Measurements from ENCODE around the gene SHISA4.
"Not testable (repeated sequence)": the region's sequence is repeated elsewhere in the genome, so short reads cannot be mapped to it uniquely, and the experiment has no call there.

The SHISA4 gene

GRCh38 chr1:201888282-201889089, at the start of gene SHISA4:
SHISA4 (plus strand) TSS chr1:201888898; CDS start chr1:201888995, 97 bp downstream.
- no peak for DNase-seq (ENCODE audit: low read depth)

- DNase-seq (ENCODE audit: low read depth), result not testable (repeated sequence)
Measured at GRCh38 chr1:201839089-201839488, 49.6 kb upstream of the SHISA4 start.

GRCh38 chr1:201840055-201840454, 48.6 kb upstream of the SHISA4 start:
- no peak for DNase-seq (ENCODE audit: low read depth)

- no peak for DNase-seq (ENCODE audit: low read depth)
Measured at GRCh38 chr1:201840490-201840889, 48.2 kb upstream of the SHISA4 start.

- no peak for DNase-seq (ENCODE audit: low read depth)
Measured at GRCh38 chr1:201841265-201841912, 47.3 kb upstream of the SHISA4 start.

- DNase-seq (ENCODE audit: low read depth), result no peak
Measured at GRCh38 chr1:201842472-201843027, 46.1 kb upstream of the SHISA4 start.

GRCh38 chr1:201845331-201846083, 43.2 kb upstream of the SHISA4 start:
- DNase-seq (ENCODE audit: low read depth), result no peak

- no peak for DNase-seq (ENCODE audit: low read depth)
Measured at GRCh38 chr1:201847150-201847549, 41.5 kb upstream of the SHISA4 start.

- no peak for DNase-seq (ENCODE audit: low read depth)
Measured at GRCh38 chr1:201848230-201848629, 40.5 kb upstream of the SHISA4 start.

GRCh38 chr1:201849372-201850052, 39.2 kb upstream of the SHISA4 start:
- DNase-seq (ENCODE audit: low read depth), result no peak

GRCh38 chr1:201850053-201850397, 38.7 kb upstream of the SHISA4 start:
- peak; percentile 73 for DNase-seq (ENCODE audit: low read depth)

GRCh38 chr1:201851949-201852348, 36.7 kb upstream of the SHISA4 start:
- DNase-seq (ENCODE audit: low read depth), result no peak

GRCh38 chr1:201856722-201857121, 32.0 kb upstream of the SHISA4 start:
- not testable (repeated sequence) for DNase-seq (ENCODE audit: low read depth)

- DNase-seq (ENCODE audit: low read depth), result no peak
Measured at GRCh38 chr1:201859424-201859823, 29.3 kb upstream of the SHISA4 start.

- DNase-seq (ENCODE audit: low read depth), result no peak
Measured at GRCh38 chr1:201861448-201861847, 27.2 kb upstream of the SHISA4 start.

GRCh38 chr1:201870397-201870796, 18.3 kb upstream of the SHISA4 start:
- no peak for DNase-seq (ENCODE audit: low read depth)

GRCh38 chr1:201874672-201875071, 14.0 kb upstream of the SHISA4 start:
- DNase-seq (ENCODE audit: low read depth), result no peak

GRCh38 chr1:201876148-201876818, 12.4 kb upstream of the SHISA4 start:
- no peak for DNase-seq (ENCODE audit: low read depth)

GRCh38 chr1:201877877-201878401, 10.8 kb upstream of the SHISA4 start:
- DNase-seq (ENCODE audit: low read depth), result no peak

GRCh38 chr1:201880928-201881571, 7.6 kb upstream of the SHISA4 start:
- no peak for DNase-seq (ENCODE audit: low read depth)

GRCh38 chr1:201881617-201882016, 7.1 kb upstream of the SHISA4 start:
- no peak for DNase-seq (ENCODE audit: low read depth)
